TTC549 (cell line): ENCODE data around the gene PIEZO1.
"Not testable (repeated sequence)": the region's sequence is repeated elsewhere in the genome, so short reads cannot be mapped to it uniquely, and the experiment has no call there.

ENCODE experiments used
- FAIRE-seq: peaks from 2 replicates; lab custom pipeline; 2012; peaks lifted over from hg19 to GRCh38; lab: Jason Lieb, UNC

The PIEZO1 gene

GRCh38 chr16:88785106-88785924, at the start of gene PIEZO1:
PIEZO1 (minus strand) TSS chr16:88785220; CDS start chr16:88784964, 256 bp downstream.
- no peak for FAIRE-seq

- FAIRE-seq = no peak
Measured at GRCh38 chr16:88834670-88835069, 49.6 kb upstream of the PIEZO1 start.

- FAIRE-seq = no peak
Measured at GRCh38 chr16:88833086-88833485, 48.1 kb upstream of the PIEZO1 start.

GRCh38 chr16:88831838-88832237, 46.8 kb upstream of the PIEZO1 start:
- FAIRE-seq = no peak

- no peak for FAIRE-seq
Measured at GRCh38 chr16:88830783-88831182, 45.8 kb upstream of the PIEZO1 start.

- no peak for FAIRE-seq
Measured at GRCh38 chr16:88830258-88830657, 45.2 kb upstream of the PIEZO1 start.

GRCh38 chr16:88828711-88829110, 43.7 kb upstream of the PIEZO1 start:
- FAIRE-seq = no peak

GRCh38 chr16:88827727-88828126, 42.7 kb upstream of the PIEZO1 start:
- no peak for FAIRE-seq

GRCh38 chr16:88826070-88826840, 41.2 kb upstream of the PIEZO1 start:
- no peak for FAIRE-seq

GRCh38 chr16:88825146-88825545, 40.1 kb upstream of the PIEZO1 start:
- no peak for FAIRE-seq

- no peak for FAIRE-seq
Measured at GRCh38 chr16:88824256-88825077, 39.4 kb upstream of the PIEZO1 start.

- FAIRE-seq = not testable (repeated sequence)
Measured at GRCh38 chr16:88823646-88824045, 38.6 kb upstream of the PIEZO1 start.

GRCh38 chr16:88822281-88823040, 37.4 kb upstream of the PIEZO1 start:
- FAIRE-seq = no peak

GRCh38 chr16:88821168-88821850, 36.3 kb upstream of the PIEZO1 start:
- FAIRE-seq = no peak

- no peak for FAIRE-seq
Measured at GRCh38 chr16:88820385-88821025, 35.5 kb upstream of the PIEZO1 start.

GRCh38 chr16:88819126-88819525, 34.1 kb upstream of the PIEZO1 start:
- FAIRE-seq = no peak

- FAIRE-seq = no peak
Measured at GRCh38 chr16:88818575-88818874, 33.5 kb upstream of the PIEZO1 start.

- no peak for FAIRE-seq
Measured at GRCh38 chr16:88817785-88818574, 33.0 kb upstream of the PIEZO1 start.

- no peak for FAIRE-seq
Measured at GRCh38 chr16:88816736-88817535, 31.9 kb upstream of the PIEZO1 start.
